SH-SY5Y (cell line): ENCODE data around the gene CADM2.

Experiments used
- GATA2 ChIP-seq: IDR thresholded peaks from 2 replicates; pipeline ENCODE4 v1.6.1; 2011; ENCODE audit warnings: mild to moderate bottlenecking, low read depth, low read length
- GATA3 ChIP-seq: IDR thresholded peaks from 2 replicates; pipeline ENCODE4 v1.6.1; 2011; ENCODE audit warnings: low read depth, mild to moderate bottlenecking, low read length, moderate library complexity

DNA sequence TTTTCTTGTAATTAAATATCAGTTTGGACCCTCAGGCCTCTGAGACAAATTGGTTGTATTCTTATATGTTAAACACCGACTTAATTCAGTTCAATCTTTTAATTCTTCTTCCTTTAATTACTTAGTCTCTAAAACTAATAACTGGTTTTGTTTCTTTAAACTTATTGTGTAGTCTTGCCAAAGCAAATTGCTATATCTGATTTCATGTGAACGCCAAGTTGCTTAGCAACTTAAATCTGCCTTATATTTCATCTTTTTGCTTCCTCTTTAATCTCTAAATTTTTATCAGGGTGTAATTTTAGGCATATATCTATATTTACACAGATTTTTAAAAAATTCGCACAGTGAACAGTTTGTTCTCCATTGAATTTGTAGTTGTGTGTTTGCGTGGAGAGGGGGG lies 82.2 kb downstream of the CADM2 start:
- TF ChIP-seq GATA2 = no peak
- TF ChIP-seq GATA3 = no peak
